Measurements from ENCODE around the gene TMEM154.

TMEM154 gene

DNA sequence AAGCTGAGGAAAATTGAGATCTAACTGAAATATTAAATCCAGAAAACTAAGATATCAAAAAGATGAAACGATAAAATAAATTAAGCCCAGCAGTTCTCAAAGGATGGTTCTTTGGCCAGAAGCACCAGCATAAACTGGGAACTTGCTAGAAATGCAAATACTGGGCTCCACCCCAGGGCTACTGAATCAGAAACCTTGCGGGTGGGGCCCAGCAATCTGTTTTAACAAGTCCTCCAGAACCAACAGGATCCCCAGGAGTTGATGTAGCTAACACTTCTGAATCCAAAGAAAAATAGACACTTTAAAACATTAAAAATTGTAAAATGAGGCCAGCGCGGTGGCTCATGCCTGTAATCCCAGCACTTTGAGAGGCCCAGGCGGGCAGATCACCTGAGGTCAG is 14.1 kb upstream of the TMEM154 start:
- no peak for DNase-seq

DNA sequence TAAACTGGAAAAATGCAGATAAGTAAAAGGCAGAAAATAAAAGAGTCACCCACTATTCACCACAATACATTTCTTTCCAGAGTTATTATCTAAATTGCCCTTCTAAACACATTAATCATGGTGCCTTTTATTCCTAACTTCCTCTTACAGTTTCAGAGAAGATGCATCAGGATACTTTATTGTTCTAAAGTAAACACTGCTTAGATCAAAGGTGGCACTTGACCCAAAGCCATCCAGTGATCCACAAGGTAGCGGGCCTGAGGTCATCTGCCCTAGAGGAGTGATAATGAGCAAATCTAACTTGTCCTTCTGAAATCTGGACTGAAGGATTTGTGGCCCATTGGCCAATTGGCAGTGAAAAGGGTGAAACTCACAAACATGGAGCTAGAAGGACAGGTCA is 12.0 kb upstream of the TMEM154 start:
- DNase-seq = no peak

DNA sequence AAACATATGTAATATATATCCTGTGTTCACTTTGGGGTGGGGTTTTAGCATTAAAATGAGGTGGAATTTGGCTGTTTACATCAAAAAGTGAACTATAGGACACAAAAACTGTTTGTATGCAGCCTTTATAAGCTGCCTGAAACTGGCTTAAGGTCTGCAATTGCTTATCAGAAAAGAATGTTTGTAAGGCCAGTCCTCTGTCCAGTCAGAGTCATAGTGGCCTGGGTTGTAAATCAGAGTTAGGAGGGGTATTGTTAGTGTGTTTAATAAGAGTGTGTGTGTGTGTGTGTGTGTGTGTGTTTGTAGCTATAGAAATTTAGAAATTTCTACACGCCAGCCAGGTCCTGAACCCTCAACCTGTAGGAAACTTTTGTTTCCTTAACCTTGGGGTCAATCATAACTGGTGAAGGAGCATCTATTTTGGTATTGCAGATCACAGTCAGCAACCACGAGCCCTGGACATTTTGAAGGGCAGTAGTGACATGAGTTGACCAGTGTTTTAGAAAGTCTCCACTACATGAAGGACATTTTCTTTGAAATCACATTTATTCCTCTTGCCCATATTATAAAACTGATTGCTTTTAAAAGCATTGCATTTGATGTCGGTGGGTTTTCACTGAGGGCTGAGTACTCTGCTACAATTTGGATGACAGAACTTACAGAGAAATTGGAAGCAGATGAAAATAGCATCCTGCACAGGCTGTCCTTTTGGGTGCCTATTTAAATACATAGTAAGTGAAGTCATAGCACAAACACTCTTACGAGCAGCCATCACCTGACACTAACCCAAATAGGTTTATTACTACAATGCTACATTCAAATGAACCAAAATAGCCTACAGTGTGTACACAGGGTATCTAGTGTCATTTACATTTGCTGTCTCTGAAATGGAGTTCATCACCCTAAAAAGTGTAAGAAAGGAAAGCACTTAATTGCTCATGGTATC is 11.2 kb upstream of the TMEM154 start:
- DNase-seq = no peak

DNA sequence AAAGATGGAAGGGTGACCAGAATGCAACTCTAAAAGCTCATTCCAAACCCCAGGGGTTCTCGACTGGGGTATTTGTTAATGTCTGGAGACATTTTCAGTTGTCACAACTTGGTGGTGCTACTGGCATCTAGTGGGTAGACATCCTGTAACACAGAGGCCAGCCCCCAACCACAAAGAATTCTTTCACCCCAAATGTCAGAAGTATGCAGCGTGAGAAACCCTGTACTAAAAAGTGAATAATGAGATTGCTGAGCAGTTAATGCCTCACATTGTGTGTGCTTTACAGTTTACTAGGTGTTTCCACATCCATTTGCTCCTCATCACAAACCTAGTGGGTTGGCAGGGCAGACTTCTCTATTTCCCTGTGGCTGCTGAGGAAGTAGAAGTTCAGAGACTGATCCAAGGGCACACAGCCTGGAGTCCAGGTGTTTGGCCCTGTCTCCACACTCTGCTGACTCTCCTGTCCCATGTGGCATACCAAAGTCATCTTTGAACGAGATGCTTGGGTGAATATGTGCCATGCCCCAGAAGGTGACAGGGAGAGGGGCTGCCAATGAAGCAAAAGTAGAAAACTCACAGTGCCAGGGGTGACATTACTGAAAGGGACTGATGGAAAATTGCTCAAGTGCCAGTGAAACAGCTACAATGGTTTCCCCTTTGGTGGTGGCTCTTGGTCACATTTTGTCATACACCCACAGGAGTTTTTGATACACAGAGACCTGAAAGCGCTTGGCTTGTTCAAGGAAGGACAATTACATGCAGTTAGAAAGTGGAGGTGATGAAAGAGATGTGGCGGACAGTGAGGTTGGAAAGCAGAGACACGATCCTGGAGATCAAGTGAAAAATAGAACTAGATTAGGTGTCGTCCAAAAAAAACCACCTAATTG is 10.1 kb upstream of the TMEM154 start:
- no peak for DNase-seq

DNA sequence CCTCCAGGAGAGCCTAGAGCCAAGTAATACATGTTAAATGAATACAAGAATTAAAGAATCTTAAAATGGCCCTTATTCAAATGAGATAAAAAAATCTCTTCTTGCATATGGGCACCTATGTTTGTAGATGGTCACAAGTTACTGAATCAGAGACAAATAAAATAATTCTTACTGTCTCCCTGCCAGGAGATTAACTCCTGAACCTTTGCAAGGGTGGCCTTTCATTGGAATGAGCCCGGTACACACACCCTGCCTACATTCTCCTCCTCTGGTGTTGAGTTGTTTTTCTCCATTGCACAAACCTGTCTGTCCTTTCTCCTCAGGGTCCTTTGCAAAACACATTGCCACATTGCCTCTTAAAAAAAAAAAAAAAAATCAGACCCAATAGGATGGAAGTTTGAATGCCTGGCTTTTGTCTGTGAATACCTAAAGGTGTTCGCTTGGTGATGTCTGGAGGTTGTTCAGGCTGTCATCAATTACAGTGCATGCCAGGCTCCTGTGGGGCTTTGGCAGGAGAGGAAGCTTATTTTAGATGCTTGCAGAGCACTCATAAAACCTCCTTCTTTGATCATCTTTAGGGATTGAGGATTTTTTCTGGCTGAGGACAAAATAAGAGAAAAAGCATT is 8.3 kb upstream of the TMEM154 start:
- no peak for DNase-seq

DNA sequence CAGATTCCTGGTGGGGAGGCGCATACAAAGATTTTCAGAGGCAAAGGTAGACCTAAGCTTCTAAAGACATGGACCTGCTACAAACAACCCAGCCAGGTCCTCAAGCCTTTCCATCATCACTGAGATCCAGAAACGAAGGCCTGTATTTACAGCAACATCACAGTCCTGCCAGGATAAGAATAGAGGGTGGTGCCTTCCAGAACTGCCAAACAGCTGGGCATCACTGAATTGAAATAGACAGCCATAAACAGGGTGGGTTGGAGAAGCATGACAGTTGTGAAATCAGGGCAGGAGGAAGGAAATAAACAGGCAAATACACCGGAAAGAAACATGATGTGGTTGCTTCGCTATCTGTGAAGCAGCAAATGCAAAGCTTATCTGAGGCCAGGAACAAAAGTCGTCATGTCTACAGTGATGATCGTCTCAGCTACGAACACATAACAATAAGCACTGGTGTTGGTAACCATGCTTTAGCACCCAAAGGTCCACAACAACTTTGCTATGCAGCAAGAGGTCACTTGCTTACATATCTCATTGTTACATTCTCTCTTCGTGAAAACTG is 6.7 kb upstream of the TMEM154 start:
- DNase-seq = no peak

DNA sequence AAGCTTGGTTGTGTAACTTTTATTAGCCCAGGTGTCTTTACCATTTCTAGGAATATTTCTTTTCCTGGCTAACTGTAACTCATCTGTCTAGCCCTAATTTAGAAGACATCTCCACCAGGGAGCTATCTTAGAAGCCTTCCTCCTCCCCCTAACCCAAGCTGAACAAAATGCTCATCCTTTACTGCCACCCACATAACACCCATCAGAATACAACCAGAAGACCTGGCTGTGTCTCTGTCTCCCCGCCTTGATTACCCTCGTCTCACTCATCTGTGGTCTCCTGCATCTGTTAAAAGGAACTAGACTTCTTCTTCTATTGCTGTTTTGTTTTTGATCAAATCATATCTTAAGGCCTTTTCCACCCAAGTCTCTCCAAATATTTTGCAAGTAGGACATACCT is 4.8 kb upstream of the TMEM154 start:
- no peak for DNase-seq

DNA sequence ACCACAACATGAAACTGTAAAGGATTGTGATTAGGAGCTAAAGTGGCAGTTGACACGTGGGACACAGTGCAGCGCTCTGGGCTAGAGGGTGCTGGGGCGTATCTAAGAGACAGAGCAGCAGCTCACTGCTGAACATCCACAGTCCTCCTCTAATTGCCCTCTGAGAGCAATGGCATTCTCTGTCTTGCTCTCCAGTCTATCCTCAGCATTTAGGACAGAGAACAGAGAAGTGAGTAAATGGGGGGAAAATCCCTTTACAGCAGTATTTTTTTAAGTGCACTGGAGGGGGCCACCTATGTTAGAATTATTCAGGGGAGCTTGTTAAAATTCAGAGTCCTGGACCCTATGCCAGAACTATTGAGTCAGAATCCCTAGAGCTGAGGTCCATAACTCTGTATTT is 4.2 kb upstream of the TMEM154 start:
- DNase-seq = no peak

DNA sequence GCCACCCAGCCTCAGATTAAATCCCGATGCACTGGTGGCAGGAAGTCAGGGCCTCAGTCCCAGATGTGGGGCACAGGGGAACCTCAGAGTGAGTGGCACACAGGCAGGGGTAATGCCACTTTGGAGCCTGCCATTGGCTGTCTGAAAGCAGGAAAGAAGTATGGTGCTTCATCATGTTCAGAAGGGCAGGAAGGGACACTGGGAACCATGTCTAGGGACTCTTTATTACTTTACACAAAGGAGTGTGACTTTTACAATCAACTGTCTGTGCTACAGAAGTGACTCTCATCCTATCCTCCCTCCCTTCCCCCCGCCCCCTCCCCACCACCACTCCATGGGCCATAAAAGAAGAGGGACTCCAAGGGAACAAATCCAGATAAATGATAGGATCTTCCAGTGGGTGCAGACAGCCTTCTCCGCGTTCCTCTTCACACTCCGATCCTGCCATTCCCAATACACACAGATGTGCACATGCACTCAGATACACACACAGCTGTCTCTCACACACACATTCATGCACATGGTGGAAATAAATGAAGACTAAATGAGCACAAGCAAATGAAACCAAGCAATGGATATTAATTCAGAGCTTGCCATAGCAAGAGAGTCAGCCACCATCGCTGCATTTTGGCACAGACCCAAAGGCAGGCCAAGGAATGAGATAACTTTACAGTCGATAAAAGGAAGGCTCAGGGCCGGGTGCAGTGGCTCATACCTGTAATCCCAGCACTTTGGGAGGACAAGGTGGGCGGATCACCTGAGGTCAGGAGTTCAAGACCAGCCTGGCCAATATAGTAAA is 2.5 kb upstream of the TMEM154 start:
- DNase-seq = no peak

DNA sequence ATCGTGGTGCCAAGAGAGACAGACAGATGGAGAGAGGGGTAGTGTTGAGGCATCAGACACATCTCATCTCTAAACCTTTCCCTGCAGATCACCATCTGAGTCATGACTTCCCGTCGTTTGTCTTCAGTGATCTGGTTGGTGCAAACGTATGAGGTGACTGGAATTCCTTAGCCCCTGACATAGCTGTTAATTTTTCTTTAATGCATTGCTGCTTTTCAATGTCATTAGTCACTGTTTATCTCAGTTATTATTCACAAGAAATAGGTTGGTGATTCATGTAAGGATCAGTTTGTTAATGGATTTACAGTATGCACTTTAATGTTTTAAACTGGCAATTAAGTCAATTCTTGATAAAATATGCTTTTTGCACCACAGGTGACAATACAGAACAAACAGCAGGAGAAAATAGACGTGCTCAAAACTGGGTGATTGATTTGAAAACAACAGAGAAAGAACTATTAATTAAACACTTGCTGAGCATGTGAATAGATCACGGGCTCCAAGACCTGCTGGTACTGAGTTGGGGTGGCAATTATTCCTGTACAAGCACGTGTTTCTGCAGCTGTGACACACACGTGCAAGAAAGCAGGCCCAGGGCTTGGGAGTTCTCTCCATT is 1.3 kb upstream of the TMEM154 start:
- no peak for DNase-seq

DNA sequence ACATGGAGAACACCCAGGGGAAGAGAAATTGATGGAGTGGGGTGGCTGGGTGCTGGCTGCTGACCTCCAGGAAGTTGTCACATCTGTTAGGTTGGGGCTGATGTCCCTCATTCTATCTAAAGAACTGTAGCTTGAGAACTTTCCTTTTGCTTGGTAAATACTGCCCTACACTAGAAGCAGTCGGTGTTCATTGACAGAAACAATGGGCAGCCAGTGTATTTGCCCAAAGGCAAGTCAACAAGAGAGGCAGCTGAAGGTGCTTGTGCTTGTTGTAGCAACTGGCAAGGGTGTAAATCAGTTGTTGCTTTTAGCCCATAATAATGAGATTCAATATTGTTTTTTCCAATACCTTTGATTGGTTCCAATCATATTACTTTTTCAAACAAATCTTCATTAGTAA is 956 bp downstream of the TMEM154 start:
- no peak for DNase-seq

DNA sequence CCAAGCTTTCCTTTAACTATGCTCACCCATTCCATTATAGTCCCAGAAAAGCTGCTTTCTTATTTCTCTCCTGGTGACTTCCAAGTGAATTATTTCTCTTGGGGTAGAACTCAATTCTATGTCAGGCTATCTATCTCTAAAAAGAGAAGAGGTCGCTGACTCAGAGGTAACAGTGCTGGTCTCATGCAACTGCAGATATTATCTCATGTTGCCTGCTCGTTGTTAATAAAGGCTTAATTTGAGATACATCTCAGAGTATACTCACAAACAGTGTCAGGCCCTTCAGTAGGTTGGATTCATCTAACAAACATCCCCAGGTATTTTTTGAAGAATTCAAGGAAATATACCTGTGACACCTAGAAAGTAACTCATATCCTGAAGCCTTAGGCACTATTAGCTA is 2.7 kb downstream of the TMEM154 start:
- DNase-seq = no peak

DNA sequence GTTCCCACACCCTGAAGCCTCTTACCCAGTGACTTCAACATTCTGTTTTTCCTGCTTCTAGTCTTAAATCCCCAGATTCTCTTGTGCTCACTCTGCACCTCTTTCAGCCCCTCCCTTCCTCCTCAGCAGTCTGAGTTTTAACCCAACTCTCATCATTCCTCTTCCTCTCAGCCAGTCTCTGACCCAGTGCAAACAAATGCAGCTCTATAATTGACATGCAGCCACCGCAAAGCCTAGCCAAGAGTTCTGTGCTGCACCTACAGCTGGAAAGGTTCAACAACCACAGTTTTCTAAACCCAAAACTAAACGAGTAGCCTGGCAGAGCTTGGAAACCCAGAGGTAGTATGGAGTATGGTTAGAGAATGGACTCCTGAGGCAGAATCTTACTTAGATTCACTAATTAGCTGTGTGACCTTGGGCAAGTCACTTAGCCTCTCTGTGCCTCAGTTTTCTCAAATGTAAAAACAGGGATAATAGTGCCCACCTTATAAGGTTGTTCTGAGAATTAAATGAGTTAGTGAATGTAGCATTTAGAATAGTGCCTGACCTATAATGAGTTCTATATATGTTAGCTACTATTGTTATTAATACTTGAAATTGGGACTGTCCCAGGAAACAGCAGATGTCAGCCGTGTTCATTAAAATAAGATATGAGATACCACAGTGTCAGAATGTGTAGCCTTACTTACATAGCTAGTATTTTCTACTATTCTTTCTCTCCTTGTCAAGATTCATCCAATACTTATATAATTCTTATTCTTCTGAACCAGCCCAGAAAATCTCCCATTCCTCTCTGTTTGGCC is 3.5 kb downstream of the TMEM154 start:
- DNase-seq = no peak

DNA sequence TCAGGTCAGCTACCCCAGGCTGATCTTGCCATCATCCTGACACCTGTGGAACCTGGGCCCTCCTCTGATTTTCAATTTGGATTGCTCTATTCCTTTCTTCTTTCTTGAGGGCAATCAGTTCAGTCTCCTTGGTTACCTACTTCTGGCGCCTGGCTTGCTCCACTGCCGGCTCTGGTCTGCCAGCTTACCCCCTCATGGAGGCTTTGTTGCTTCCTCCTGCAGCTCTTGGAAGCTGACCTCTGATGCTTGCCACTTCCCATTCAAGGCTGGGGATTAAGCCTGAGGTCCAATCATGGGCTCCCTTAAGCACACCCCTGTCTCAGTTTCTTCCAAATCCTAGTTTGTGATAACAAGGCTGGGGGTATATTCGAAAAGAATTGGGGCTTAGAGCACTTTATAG is 5.4 kb downstream of the TMEM154 start:
- DNase-seq = no peak

DNA sequence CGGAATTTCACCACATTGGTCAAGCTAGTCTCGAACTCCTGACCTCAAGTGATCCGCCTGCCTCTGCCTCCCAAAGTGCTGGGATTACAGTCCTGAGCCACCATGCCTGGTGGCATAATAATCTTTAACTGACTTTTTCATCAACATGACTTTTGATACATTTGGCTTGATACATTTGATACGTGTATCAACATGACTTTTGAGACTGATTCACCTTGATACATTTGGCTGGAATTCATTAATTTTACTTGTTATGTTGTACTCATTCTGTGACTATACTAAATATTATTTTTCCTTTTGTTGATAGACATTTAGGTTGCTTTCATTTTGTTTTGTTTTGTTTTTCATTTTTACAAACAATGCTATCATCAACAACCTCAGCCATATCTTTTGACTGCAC is 6.3 kb downstream of the TMEM154 start:
- DNase-seq = no peak

DNA sequence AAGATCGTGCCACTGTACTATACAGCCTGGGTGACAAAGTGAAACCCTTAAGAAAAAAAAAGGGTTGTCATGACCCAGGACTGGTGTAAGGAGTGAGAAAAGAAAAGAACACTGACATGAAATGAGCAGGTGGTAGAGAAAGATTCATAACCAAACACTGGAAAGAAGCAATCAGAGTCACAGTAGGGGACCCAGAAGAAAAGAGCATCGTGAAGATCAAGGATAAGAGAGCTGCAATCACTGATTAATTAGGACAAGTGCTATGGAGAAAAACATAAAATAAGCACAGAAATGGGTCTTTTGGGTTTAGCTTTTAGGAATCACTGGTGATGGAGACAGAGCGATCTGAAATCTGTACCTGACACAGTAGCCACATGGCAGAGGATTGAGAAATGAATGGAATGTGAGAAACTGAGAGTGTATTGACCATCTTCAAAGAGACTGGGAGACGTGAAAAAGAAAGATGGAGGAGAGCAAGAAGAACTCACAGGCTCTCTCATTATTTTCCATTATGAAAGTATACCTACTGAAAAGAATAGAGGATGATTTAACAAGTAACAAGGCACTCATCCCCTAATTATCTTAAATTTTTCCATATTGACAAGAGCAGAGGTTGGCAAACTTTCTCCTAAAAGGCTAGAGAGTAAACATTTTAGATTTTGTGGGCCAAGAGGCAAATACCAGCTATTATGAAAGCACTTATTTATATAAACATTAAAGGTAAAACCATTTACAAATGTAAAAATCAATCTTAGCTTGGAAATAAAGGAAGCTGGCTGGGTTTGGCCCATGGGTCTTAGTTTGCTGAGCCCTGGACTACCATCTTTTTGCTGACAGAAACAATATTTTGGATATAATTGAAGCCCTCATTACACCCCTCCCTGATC is 7.3 kb downstream of the TMEM154 start:
- no peak for DNase-seq

DNA sequence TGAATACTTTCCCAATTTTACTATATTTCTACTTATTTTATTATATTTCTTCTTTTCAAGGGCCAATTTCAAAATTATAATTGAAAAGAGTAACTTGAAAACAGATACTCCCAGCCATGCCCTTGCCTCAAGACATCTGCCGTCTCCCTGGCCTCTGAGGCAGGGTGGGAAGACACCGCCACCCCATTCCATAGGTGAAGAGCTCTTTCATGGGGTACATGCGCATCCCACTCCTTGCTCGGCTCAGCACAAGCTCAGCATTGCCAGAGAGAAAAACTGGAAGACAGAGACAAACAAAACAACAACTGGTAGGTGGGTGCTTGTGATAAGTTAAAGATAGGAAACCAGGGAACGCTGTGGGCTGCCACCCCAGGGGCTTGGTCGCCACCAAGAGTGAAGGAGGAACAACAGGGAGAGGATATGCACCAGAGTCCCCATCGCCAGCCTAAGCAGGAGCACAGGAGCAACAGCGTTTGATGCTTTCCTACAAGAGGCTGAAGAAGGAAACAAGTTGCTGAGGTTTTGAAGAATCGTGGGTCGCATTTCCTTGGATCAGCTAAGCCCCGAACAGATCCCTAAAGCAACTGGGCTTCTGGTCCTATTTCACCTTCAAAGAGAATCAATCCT is 11.3 kb downstream of the TMEM154 start:
- DNase-seq = no peak

DNA sequence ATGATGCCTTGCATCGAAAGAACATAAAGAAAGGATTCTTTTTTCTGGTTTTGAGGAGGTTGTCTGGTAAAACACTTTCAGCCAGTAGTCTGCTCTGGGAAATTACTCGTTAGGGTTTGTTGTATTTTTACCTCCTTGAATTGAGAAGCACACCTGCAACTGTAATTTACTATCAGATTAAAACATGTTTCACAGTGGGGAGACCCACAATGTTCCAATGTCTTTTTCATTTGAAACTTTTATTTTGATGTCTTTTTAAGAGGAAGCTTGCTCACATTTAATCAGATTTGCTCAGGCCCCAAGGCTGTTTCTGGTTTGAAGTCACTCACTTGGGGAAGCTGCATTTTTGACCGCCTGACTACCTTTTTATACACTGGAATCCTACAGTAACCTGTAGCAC is 12.0 kb downstream of the TMEM154 start:
- DNase-seq = no peak

DNA sequence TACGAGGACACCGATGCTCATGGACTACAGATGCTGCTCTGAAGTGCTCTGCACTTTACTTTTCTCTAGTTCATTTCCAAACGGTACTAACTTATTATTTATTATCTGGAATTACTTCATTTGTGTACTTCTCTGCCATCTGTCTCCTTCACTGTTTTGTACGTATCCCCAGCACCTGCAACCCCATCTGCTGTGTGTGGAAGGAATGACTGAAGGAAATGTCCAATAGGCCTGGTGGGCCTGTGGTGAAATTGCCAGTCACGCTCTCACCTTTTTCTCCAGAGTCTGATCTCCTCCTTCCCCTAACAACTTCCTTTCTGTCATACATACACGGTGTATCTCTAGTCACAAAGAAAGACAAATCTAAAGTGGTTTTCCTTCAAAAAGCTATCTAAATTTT is 12.9 kb downstream of the TMEM154 start:
- no peak for DNase-seq
